Activated T-cell treated with anti-CD3 and anti-CD28 coated beads, Interleukin-2, amount 50 U/mL, for 24 hours (primary cell): ENCODE data around the gene MTMR3.

Experiments used
- DNase-seq: peaks from one replicate; pipeline ENCODE4 v3.0.0-alpha.2; 2020
- H3K27ac Mint-ChIP-seq: 2 replicates; pipeline ENCODE4 v1.8.0; 2020; ENCODE audit warnings: mild to moderate bottlenecking, mixed read lengths
- H3K27me3 Mint-ChIP-seq: 2 replicates; pipeline ENCODE4 v1.8.0; 2020; ENCODE audit warnings: mixed read lengths
- H3K36me3 Mint-ChIP-seq: 2 replicates; pipeline ENCODE4 v1.8.0; 2020; ENCODE audit warnings: low read depth, mixed read lengths
- H3K4me1 Mint-ChIP-seq: 2 replicates; pipeline ENCODE4 v1.8.0; 2020; ENCODE audit warnings: low read depth, mixed read lengths
- H3K4me3 Mint-ChIP-seq: 2 replicates; pipeline ENCODE4 v1.8.0; 2020; ENCODE audit warnings: mild to moderate bottlenecking, moderate library complexity, mixed read lengths
- H3K9me3 Mint-ChIP-seq: 2 replicates; pipeline ENCODE4 v1.8.0; 2020; ENCODE audit warnings: mixed read lengths

MTMR3 gene

DNA sequence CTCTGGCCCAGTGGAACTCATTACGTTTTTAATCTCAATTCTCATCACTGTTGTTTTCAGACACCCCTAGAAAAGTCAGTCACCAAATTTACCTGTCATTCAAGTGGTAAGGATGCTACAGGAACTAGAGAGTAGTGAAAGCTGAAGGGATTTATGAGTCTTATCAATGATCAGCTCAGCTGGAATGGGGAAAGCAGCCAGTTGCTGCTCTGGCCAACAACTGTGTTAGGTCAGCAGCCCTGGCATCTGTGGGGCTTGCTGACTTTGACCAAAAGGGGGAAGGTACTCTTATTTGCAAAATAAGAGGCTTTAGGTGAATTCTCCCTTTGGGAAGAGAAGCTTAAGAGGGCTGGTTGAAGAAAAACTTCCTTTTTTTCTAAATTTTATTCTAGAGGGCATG, 121.1 kb downstream of the MTMR3 start:
- Mint-ChIP-seq H3K4me3 (no peak overlapping the region), H3K27ac (peak overlapping the region; percentile 7)
- no peak for DNase-seq

DNA sequence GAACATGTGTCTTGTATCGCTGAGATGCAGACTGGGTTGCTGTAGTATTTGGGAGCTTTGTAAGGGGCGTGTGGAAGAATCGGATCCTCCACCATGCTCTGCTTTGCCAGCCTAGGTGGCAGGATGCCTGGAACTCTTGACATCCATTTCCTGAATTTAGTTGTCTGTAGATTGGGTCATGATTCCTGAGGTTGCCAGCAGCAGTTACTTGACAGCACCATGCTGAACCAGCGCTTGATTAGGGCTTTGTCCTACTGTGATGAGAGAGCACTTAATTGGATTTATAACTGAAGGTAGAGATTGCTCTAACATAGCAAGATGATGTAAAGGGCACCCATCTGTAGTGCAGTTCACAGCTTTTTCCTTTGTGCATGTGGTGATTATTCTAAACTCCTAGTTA, 121.7 kb downstream of the MTMR3 start:
- no peak for DNase-seq
- H3K27ac Mint-ChIP-seq = no peak overlapping the region
- H3K36me3 Mint-ChIP-seq = peaks cover 63% of the 10 kb centered on the region
- no peaks in the 10 kb centered on the region for H3K27me3 Mint-ChIP-seq
- H3K9me3 Mint-ChIP-seq = no peaks in the 10 kb centered on the region
- peaks cover 8% of the 10 kb centered on the region for H3K4me1 Mint-ChIP-seq
- H3K4me3 Mint-ChIP-seq = no peak overlapping the region

More for the DNA sequence above, 121.1 kb downstream of the MTMR3 start:
- Mint-ChIP-seq H3K4me1 (peaks cover 8% of the 10 kb centered on the region), H3K36me3 (peaks cover 62% of the 10 kb centered on the region), H3K27me3 (no peaks in the 10 kb centered on the region), H3K9me3 (no peaks in the 10 kb centered on the region)

- H3K9me3 Mint-ChIP-seq = no peaks in the 10 kb centered on the region
- H3K27me3 Mint-ChIP-seq = no peaks in the 10 kb centered on the region
- peaks cover 68% of the 10 kb centered on the region for H3K36me3 Mint-ChIP-seq
- peaks cover 7% of the 10 kb centered on the region for H3K4me1 Mint-ChIP-seq
- H3K27ac Mint-ChIP-seq = no peak overlapping the region
- H3K4me3 Mint-ChIP-seq = no peak overlapping the region
- peak; percentile 78 for DNase-seq
Observed at GRCh38 chr22:30005213-30005857, 122.4 kb downstream of the MTMR3 start.

GRCh38 chr22:30007361-30007760, 124.4 kb downstream of the MTMR3 start:
- Mint-ChIP-seq H3K9me3 (no peaks in the 10 kb centered on the region), H3K4me3 (no peak overlapping the region), H3K4me1 (peaks cover 2% of the 10 kb centered on the region), H3K27ac (no peak overlapping the region), H3K27me3 (no peaks in the 10 kb centered on the region), H3K36me3 (peaks cover 66% of the 10 kb centered on the region)
- no peak for DNase-seq

DNA sequence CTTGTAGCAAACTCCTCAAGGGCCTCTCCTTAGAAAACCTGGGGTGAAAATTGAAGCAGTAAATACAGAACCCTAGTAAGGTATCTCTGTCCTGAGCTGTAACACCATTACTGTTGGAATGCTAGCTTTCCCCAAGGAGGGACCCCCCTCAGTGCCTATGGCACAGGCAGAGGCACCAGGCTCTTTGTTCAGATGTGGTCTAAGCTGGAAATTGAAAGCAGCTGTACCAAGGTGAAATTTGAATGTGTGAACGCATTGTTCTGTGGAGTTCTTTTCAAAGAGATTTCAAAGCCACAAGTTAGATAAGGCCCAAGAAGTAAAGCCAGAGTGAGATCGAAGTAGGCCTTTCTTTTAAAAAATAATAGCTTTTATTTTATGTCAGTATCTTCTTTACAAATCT, 125.4 kb downstream of the MTMR3 start:
- DNase-seq = no peak
- Mint-ChIP-seq H3K4me1 (peaks cover 2% of the 10 kb centered on the region), H3K4me3 (no peak overlapping the region), H3K36me3 (peaks cover 65% of the 10 kb centered on the region), H3K27me3 (no peaks in the 10 kb centered on the region), H3K27ac (no peak overlapping the region), H3K9me3 (no peaks in the 10 kb centered on the region)

GRCh38 chr22:30009478-30009877, 126.5 kb downstream of the MTMR3 start:
- H3K27me3 Mint-ChIP-seq = no peaks in the 10 kb centered on the region
- no peak overlapping the region for H3K27ac Mint-ChIP-seq
- H3K4me1 Mint-ChIP-seq = peaks cover 2% of the 10 kb centered on the region
- peaks cover 70% of the 10 kb centered on the region for H3K36me3 Mint-ChIP-seq
- H3K4me3 Mint-ChIP-seq = no peak overlapping the region
- no peak for DNase-seq
- H3K9me3 Mint-ChIP-seq = no peaks in the 10 kb centered on the region

GRCh38 chr22:30010789-30011405, 127.9 kb downstream of the MTMR3 start:
- H3K9me3 Mint-ChIP-seq = no peaks in the 10 kb centered on the region
- no peak for DNase-seq
- H3K27me3 Mint-ChIP-seq = no peaks in the 10 kb centered on the region
- peaks cover 73% of the 10 kb centered on the region for H3K36me3 Mint-ChIP-seq
- no peak overlapping the region for H3K27ac Mint-ChIP-seq
- H3K4me3 Mint-ChIP-seq = no peak overlapping the region
- H3K4me1 Mint-ChIP-seq = peaks cover 2% of the 10 kb centered on the region

GRCh38 chr22:30013201-30013600, 130.2 kb downstream of the MTMR3 start:
- H3K9me3 Mint-ChIP-seq = no peaks in the 10 kb centered on the region
- H3K27me3 Mint-ChIP-seq = no peaks in the 10 kb centered on the region
- H3K27ac Mint-ChIP-seq = no peak overlapping the region
- peaks cover 2% of the 10 kb centered on the region for H3K4me1 Mint-ChIP-seq
- H3K4me3 Mint-ChIP-seq = no peak overlapping the region
- H3K36me3 Mint-ChIP-seq = peaks cover 79% of the 10 kb centered on the region
- DNase-seq = no peak

- peak overlapping the region; percentile 7 for H3K27ac Mint-ChIP-seq
- H3K9me3 Mint-ChIP-seq = no peaks in the 10 kb centered on the region
- H3K4me1 Mint-ChIP-seq = no peaks in the 10 kb centered on the region
Observed at GRCh38 chr22:30014244-30014643, 131.3 kb downstream of the MTMR3 start.

GRCh38 chr22:30015229-30015797, 132.3 kb downstream of the MTMR3 start:
- Mint-ChIP-seq H3K4me1 (no peaks in the 10 kb centered on the region), H3K27me3 (no peaks in the 10 kb centered on the region), H3K9me3 (no peaks in the 10 kb centered on the region), H3K27ac (no peak overlapping the region), H3K36me3 (peaks cover 79% of the 10 kb centered on the region), H3K4me3 (no peak overlapping the region)
- no peak for DNase-seq

More at GRCh38 chr22:30014244-30014643, 131.3 kb downstream of the MTMR3 start:
- no peak for DNase-seq
- Mint-ChIP-seq H3K27me3 (no peaks in the 10 kb centered on the region), H3K36me3 (peaks cover 78% of the 10 kb centered on the region), H3K4me3 (no peak overlapping the region)

DNA sequence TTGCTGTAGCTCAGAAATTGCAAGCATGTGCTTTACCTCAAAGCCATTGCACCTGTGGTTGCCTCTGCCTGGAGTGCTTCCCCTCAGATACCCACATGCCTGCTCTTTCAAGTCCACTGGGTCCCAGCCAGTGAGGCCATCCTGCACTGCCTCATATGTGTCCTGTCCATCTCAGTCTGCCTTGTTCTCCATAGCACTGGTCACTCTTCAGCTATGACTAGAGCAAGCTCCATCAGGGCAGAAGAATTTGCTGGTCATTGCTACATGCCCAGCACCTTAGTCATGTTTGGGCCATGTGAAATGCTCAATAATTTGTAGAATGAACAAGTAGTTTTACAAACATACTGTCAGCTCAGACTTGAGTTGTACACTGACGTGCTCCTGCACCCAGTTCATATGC, 132.9 kb downstream of the MTMR3 start:
- DNase-seq = no peak
- Mint-ChIP-seq H3K27me3 (no peaks in the 10 kb centered on the region), H3K4me3 (no peak overlapping the region), H3K9me3 (no peaks in the 10 kb centered on the region), H3K27ac (no peak overlapping the region), H3K4me1 (no peaks in the 10 kb centered on the region), H3K36me3 (peaks cover 83% of the 10 kb centered on the region)

DNA sequence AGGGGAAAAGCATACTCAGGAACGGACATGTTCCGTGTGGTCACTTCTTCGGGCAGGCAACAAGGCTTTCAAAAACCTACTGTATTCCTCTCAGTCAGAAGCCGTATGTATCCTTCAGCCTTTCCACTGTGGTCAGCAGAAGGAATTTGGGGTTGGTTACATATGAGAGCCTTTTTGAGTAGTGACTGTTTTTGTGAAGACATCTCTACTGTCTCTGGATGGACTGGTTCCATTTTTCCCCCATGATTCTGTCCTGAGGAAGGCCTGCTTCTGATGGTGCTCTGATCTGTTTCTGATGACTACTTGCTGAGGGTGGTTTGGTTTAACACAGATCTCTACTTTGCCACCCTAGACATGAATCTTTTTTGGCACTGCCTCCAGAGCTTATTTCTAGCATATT, 133.6 kb downstream of the MTMR3 start:
- peaks cover 88% of the 10 kb centered on the region for H3K36me3 Mint-ChIP-seq
- H3K4me1 Mint-ChIP-seq = no peaks in the 10 kb centered on the region
- no peak overlapping the region for H3K4me3 Mint-ChIP-seq
- no peaks in the 10 kb centered on the region for H3K9me3 Mint-ChIP-seq
- DNase-seq = no peak
- no peak overlapping the region for H3K27ac Mint-ChIP-seq
- no peaks in the 10 kb centered on the region for H3K27me3 Mint-ChIP-seq

DNA sequence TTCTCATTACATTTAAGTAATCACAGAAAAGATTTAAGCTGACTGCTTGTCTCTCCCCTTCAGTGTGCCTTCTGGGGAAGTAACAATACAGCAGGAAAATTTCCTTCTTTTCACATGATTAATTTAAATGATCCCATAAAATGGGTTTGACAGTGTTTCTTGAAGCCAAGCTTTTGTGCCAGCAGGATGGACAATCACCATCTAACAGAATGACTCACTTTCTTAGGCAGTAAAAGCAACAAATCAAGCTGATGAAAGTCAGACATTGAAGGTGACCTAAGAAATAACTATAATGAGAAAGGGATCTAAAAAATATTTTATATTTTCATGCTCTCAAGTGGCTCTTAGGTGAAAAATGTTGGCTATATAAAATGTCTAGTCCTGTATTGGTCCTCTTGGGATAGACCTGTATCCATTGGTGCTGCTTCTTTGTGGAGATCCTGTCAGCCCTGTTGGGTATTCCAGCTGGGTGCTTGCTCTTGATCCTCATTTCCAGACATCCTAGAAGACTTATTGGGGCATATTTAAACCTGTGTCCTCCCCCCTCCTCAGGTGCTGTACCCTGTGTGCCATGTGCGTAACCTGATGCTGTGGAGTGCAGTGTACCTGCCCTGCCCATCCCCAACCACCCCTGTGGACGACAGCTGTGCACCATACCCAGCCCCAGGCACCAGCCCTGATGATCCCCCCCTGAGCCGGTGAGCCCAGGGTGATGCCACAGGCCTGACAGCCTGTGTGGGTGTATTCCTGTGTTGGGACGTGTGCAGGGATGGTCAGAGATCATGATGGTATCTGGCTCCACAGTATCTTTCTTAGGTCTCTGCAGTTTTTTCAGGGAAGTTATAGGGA, 134.6 kb downstream of the MTMR3 start:
- DNase-seq = no peak
- H3K36me3 Mint-ChIP-seq = peaks cover 88% of the 10 kb centered on the region
- no peak overlapping the region for H3K27ac Mint-ChIP-seq

DNA sequence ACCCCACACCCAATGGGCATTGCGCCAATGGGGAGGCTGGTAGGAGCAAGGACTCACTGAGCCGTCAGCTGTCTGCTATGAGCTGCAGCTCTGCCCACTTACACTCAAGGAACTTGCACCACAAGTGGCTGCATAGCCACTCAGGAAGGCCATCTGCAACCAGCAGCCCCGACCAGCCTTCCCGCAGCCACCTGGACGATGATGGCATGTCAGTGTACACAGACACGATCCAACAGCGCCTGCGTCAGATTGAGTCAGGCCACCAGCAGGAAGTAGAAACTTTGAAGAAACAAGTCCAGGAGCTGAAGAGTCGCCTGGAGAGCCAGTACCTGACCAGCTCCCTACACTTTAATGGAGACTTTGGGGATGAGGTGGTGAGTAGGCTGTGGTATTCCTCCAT, 137.5 kb downstream of the MTMR3 start:
- H3K36me3 Mint-ChIP-seq = peaks cover 95% of the 10 kb centered on the region
- peaks cover 9% of the 10 kb centered on the region for H3K4me1 Mint-ChIP-seq
- no peak overlapping the region for H3K4me3 Mint-ChIP-seq
- H3K27ac Mint-ChIP-seq = no peak overlapping the region
- DNase-seq = no peak
- no peaks in the 10 kb centered on the region for H3K27me3 Mint-ChIP-seq
- no peaks in the 10 kb centered on the region for H3K9me3 Mint-ChIP-seq

More for the DNA sequence above, 134.6 kb downstream of the MTMR3 start:
- H3K4me1 Mint-ChIP-seq = peaks cover under 1% of the 10 kb centered on the region
- H3K27me3 Mint-ChIP-seq = no peaks in the 10 kb centered on the region
- no peak overlapping the region for H3K4me3 Mint-ChIP-seq
- H3K9me3 Mint-ChIP-seq = no peaks in the 10 kb centered on the region
